Measurements from ENCODE around the gene LHX3.

The LHX3 gene

GRCh38 chr9:136191099-136191959 lies 13.6 kb downstream of the LHX3 start:
- DNase-seq = no peak

- DNase-seq = no peak
Measured at GRCh38 chr9:136190656-136191055, 14.3 kb downstream of the LHX3 start.

GRCh38 chr9:136190237-136190601 lies 14.7 kb downstream of the LHX3 start:
- DNase-seq = no peak

- DNase-seq = no peak
Measured at GRCh38 chr9:136189394-136190236, 15.3 kb downstream of the LHX3 start.

- DNase-seq = no peak
Measured at GRCh38 chr9:136187683-136188586, 17.0 kb downstream of the LHX3 start.

- no peak for DNase-seq
Measured at GRCh38 chr9:136187197-136187596, 17.7 kb downstream of the LHX3 start.

DNA sequence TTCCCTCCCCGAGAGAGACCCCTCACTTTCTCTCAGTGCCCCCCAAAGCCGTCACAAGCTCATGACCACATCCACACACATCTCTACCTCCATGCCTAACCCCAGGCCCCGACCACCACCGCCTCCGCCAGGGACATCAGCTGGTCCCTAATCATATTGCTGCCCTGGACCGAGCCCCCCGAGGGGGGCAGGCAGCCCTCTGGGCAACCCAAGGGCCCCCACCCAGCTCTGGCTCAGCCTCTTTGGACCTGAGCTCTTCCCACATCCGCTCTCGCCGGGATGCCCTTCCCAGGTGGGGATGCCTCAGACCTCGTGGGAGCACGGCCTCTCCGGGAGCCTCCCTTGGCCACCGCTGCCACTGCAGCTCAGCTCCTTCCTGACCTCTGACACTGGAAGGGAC lies 18.5 kb downstream of the LHX3 start:
- DNase-seq = no peak

DNA sequence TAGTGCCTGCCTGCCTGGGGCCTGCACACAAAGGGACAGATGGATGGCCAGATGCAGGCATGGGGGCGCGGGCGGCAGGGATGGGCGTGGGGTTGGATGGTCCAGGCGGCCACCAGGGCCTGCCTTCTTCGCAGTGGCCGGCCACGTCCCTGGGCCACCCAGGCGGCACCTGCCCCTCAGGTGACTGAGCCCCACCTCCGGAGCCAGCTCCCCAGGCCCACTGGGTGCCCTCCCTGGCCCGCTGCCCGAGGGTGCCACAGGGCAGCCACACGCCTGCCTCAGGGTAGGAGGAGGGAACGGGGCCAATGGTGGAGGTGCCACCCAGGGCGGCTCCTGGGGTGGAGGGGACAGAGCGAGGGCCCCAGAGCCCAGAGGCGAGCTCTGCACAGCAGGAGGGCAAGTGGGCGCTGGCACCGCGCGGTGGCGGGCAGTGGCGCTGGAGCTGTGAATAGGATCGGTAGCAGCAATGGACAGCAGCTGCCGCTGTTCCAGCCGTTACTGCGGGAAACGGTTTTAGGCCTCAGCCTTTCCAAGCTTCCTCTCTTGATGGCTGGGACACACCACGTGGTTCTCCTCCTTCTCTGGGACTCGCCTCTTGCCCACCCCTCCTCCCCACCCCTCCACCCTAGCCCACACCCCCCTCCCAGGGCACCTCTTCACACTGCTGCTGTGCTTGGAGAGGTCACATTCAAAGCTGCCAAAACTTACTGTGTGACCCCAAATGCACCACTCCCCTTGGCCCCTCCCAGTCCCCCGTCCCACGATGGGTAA lies 19.1 kb downstream of the LHX3 start:
- no peak for DNase-seq

DNA sequence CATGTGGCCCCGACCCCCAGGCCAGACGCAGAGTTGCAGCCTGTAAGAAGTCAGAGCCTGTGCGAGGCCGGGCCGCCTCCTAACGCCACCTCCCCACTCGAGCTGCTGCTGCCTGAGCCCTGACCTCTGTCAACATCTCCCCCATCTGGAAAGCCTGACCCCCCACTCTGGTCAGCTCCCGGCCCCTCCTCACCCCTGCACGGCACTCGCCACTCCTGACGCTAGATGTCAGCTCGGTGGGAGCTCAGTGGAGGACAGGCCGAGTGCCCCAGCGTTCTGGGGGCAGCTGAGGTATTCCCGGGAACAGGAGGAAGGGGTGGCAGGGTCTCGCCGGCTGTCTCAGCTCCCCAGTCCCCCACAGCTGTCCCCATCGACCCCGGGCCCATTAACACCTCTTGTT lies 19.9 kb downstream of the LHX3 start:
- DNase-seq = no peak

DNA sequence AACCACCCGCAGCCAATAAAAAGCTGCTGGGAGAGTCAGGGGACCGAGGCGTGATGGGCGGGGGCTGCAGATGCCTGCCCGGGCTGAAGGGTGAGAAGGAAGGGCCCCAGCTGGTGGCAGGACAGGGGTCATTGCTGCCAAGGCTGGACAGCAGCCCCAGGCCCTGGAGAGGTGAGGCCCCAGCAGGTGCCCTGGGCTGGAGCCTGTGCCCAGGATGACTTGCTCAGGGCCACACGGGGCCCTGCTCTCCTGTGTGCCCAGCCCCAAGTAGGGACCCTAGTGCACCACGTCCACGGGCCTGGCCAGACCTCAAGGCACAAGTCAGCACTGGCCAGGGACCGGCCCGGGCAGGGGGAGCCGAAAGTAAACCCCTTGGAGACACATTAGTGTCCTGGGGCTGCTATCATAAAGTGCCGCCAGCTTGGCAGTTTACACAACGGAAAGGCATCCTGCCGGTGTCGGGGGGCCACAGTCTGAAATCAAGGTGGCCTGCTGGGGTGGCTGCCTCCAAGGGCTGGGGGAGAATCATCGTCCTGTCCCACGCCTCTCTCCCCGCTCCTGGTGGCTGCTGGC lies 22.0 kb downstream of the LHX3 start:
- no peak for DNase-seq

DNA sequence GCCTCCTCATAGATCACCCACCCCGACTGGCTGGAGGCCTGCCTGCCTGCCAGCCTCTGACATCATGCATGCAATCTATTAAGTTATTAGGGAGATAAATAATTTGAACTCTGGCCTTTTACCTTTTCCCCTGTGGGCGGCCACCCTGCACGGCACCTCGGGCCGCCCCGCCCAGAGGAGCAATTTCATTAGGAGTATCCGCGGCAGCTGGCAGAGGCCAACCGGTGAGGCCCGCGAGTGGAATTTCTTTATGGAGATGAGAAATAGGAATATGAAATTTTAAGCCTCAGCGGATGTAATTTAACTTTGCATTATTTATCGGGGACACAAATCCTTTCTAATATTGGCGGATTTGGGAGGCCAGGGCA lies 22.5 kb downstream of the LHX3 start:
- no peak for DNase-seq

DNA sequence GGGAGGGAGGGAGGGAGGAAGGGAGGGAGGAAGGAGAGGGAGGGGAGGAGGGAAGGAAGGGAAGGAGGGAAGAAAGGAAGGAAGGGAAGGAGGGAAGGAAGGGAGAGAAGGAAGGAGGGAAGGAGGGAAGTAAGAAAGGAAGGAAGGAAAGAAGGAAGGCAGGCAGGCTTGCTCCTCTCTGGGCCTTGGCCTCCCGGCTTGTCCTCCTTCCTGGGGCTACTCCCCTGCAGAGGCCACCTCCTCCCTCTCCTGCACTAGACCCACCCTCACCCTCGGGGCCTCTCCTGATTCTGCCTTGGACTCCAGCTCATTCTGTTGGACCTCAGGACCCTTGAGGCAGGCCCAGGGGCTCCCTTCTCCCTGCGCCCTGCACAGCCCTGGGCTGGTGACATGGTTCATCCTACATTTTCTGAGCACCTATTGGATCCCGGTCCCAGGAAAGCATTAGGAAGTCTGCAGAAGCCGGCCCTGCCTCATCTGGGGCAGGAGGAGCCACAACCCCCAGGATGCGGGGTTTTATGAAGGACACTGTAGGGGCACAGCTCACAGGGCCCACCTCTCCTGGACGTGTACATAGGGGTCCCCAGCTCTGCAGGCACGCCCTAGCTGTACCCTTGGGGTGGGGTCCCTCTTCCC lies 23.0 kb downstream of the LHX3 start:
- no peak for DNase-seq

DNA sequence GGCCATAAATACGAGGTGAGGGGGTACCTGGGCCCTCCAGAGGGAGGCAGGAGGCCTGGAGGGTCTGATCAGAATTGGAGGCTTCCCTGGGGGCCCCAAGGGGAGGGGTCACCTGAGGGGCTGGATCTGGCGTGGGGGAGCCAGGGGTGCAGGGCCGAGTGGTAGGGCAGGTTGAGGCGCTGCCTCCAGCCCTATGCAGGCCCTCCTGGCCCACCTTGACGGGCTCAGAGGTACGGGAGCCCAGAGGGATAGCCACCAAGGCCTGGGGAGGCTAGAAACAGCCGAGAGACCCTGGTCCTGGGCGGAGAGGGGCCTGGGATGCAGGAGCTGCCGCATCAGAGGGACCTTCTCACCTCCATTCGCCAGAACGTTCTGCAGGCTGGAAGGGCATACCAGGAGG lies 24.3 kb downstream of the LHX3 start:
- no peak for DNase-seq

GRCh38 chr9:136179761-136180160 lies 25.2 kb downstream of the LHX3 start:
- no peak for DNase-seq

GRCh38 chr9:136179101-136179616 lies 25.8 kb downstream of the LHX3 start:
- DNase-seq = no peak

GRCh38 chr9:136178773-136179075 lies 26.2 kb downstream of the LHX3 start:
- DNase-seq = no peak

DNA sequence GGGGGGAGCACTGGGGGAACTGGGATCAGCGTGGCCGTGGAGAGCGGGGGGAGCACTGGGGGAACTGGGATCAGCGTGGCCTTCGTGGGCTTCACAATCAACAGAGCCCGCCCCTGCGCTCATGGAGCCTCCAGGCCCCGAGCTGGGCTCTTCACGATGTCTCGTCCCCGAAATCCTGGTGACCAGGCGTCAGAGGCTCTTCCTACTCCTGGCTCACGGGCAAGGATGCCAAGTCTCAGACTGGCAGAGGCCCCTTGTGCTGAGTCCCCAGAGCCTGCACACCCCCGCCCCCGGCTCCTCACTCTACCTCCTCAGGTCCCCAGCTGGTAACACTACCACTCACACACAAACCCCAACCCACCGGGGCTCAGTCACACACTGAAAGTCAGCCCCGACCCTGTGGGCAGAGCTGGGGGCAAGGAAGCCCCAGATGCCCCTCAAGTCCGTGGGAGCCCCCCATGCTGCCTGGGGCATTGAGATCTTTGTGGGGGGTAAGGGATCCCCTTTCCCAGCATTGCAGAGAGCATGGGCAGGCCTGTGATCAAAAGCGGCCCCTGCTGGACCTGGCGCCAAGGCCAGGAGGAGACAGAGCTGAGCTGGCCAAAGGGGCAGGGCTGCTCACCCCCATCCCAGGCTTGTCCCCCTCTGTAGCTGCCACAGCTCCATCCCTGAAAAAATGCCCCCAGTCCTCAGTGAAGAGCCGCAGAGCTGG lies 26.7 kb downstream of the LHX3 start:
- no peak for DNase-seq

- DNase-seq = no peak
Measured at GRCh38 chr9:136177224-136177623, 27.7 kb downstream of the LHX3 start.

GRCh38 chr9:136175616-136176197 lies 29.2 kb downstream of the LHX3 start:
- no peak for DNase-seq

Data from GF-D8 (cell line).